HL-60/S4 treated with retinoic acid at 250 ng/mL for 4 days and 3 days (cell line): ENCODE data around the gene C19orf85.

Experiments used
- in situ Hi-C: fragments of 300-500 bp; cut with MboI; formaldehyde crosslinking; loops from 2 replicates; pipeline ENCODE4 v1.7.0; 2022; ENCODE audit warnings: low sequenced_read_pairs

The C19orf85 gene

DNA sequence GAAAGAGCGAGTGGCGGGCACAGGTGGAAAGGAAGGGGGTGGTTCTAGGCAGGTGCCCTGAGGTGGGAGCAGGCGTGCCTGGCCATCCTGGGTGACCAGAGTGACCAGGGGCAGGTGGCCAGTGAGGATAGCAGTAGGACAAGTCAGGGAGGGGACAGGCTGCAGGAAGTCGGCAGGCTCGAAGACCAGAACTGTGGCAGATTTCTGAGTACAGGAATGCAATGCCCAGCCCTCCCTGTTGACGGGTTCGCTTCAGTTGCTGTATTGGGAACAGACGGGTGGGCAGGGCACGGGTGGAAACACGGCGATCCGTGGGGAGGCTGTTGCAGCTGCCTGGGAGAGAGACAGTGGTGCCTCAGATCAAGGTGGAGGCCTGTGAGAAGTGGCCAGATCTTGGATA lies 13.8 kb upstream of the C19orf85 start:
- in situ Hi-C loops: no loop called here

DNA sequence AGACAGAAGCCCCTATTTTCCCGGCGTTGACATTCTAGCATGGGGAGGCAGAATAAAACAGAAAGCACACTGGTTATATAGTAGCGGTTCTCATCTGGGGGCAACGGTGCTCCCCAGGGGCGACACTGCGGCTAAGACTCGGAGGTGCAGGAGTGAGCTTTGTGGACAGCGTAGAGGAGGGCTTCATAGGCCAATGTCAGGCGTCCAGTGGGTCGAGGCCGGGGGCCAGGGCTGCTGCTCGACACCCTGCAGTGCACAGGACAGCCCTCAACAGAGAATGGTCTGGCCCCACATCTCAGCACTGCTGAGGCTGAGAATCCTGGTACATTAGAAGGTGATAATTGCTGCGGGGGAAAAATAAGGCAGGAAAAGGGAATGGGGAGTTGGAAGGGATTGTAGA lies 13.4 kb upstream of the C19orf85 start:
- in situ Hi-C loops: no loop called here

GRCh38 chr19:55476100-55476775 lies 11.7 kb upstream of the C19orf85 start, which contains the start of gene ZNF628:
TSS of gene ZNF628 (plus strand) at chr19:55476617. CDS start at chr19:55479911, 3,294 bp downstream.
- in situ Hi-C loops: no loop called here

DNA sequence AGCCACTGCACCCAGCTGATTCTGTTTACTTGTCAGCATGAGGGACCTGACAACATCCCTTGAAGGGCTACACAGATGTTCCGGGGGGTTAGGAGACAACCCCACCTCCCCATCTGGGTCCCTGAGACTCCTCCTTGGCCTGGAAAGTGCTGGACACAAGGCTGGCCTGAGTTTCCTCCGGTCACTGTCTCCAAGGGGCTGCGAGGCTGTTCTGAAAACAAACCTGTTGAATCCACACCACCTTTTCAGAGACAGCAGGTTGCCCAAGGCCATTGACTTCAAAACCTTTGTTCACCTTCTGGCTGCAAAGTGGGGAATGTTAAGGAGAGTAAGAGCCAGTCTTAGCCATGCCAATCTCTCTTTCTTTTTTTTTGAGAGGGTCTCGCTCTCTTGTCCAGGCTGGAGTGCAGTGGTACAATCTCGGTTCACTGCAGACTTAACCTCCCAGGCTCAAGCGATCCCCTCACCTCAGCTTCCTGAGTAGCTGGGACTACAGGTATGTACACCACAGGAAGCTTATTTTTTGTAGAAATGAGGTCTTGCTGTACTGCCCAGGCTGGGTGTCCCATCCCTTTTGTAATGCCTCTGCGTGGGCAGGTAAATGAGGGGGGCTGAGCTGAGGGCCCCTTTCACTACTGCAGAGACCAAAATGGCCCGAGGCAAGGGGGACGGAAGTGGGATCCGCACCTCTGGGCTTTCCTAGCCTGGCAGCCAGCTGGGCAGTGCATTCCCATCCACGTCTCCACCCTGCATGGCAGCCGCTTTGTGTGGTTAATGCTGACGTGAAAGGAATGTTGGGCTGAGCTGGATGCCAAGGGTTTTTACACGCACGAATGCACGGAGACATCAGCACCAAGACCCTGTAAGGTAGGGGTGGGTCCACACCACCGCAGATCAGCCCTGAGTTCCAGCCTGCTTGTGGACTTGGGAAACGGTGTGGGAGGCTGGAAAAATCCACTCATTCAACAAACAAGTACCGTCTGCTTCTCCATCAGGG lies 10.0 kb upstream of the C19orf85 start:
- in situ Hi-C loops: no loop called here

DNA sequence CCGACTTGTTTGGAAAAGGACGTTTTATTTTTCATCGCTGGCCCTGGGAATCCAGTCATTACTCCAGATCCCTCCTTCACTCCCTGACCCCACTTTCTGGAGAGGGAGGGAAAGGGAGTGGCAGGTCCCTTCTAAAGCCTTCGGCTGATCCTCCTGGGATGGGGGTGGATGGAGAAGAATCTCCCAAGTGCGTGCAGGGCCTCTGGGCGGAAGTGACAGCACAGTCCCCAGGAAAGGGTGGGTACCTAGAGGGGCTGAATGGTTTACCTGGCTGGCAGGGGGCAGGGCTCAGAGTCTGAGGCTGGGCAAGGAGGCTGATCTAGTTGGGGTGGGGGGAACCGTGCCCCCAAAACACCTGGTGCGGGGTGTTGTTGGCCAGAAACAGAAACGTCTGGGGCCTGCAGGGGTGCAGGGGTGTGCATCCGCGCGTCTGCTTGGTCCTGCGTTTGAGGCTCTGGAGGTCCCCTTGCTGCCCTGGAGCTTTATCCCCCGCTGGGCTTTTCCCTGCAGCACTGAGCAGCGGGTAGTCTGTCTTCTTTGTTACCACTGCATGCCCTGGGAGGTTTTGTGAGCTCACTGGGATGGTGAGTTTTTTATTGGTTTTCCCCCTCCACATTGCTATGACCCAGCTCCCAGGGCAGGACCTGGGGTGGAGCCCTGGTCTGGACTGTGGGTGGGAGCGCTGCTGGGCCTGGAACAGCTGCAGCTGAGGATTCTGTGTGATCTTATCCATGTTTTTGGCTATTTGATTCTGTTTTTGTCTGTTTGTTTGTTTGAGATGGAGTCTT lies 8.9 kb upstream of the C19orf85 start:
- in situ Hi-C loops: no loop called here

DNA sequence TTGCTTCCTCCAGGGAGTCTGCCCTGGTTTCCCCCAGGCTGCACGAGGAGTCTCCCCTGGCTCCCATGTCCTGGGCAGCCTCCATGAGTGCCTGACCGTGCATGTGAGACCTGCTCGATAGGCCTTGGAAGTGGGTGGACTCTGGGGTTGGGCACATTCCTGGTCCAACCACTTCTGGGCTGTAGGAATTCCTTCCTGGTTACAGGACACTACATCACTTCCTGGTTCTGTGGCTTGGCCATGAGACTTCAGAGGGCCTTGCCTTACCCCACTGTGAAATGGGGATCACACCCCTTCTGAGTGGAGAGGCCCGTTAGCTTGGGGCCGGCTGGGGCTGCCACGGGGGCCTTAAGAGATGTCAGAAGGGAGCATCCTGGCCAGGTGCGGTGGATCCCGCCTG lies 7.9 kb upstream of the C19orf85 start:
- in situ Hi-C loops: no loop called here

DNA sequence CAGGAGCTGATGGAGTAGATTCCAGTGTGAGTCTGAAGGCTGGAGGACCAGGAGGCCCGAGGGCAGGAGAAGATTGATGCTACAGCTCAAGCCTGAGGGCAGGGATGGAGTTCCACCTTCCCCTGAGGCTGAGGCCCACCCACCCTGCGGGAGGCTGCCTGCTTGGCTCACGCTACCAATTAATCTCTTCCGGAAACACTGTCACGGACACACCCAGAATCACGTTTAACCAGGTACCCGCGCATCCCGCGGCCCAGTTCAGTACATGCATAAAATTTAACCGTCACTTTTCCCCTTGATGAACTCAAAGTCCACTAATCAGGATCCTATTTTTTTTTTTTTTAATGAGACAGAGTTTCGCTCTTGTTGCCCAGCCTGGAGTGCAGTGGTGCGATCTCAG lies 6.7 kb upstream of the C19orf85 start:
- in situ Hi-C loops: no loop called here

DNA sequence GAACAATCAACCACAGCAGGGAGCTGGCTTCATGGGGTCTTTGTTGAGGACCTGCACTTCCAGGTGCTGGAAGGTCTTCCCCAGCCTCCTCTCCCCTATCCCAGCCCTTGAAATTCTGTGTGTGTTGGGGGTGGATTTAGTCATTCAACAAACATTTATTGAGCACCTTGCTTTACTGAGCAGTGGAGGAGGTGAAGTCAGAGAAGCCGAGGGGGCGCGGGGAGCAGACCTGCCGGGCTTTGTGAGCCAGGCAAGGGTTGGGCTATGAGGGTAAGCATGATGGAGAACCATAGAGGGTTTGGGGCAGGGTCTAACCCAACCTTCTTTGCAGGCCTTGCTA lies 3.5 kb upstream of the C19orf85 start:
- in situ Hi-C loops: no loop called here

GRCh38 chr19:55467236-55468053 lies 2.9 kb upstream of the C19orf85 start:
- in situ Hi-C loops: no loop called here

- in situ Hi-C loops: no loop called here
Measured at GRCh38 chr19:55466241-55466614, 1.7 kb upstream of the C19orf85 start.

DNA sequence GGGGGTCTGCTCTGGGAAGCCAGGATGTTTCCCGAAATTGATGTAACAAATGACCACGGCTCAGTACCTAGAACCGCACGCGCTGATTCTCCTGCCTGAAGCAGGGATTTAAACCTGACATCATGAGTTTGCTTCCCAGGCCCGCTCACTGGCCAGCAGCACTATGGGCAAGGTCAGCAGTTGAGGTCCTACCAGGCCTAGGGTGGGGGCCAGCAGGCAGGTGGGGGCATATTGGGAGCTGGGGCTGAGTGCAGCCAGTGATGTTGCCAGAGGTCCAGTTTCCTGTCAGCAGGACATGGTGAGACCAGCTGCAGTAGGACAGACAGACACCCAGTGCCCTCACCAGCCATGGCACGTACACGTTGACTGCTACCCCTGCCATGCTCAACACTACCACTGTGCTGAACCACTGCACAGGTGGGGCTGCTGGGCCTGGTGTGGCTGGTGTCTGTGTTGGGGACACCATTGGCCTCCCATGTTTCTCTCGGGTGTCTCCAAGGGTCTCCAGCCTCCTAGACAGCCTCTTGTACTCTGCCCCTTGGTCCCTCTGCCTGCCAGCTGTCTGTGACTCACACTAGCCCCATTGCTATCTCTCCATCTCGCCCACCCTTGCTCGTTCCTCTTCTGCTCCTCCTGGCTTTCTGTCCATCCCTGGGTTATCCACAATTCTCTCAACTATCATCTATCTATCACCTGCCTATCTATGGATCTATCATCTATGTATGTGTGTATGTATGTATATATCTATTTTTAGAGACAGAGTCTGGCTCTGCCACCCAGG lies 1.1 kb upstream of the C19orf85 start:
- in situ Hi-C loops: no loop called here

- in situ Hi-C loops: no loop called here
Measured at GRCh38 chr19:55464039-55464661, 401 bp downstream of the C19orf85 start.

- in situ Hi-C loops: no loop called here
Measured at GRCh38 chr19:55463583-55464031, 944 bp downstream of the C19orf85 start.

DNA sequence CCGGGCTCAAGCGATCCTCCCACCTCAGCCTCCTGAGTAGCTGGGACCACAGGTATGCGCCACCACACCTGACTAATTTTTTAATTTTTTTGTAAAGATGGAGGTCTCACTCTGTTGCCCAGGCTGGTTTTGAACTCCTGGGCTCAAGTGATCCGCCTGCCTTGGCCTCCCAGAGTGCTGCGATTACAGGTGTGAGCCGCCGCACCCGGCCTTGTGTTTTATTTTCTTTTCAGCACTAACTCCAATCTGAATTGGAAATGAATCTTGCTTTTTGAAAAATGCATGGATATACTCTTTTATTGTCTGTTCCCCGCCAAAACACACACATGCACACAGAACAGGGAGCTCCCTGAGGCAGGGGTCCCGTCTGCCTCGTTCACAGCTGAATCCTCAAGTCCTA lies 1.8 kb downstream of the C19orf85 start:
- in situ Hi-C loops: no loop called here

GRCh38 chr19:55461974-55462626 lies 2.5 kb downstream of the C19orf85 start:
- in situ Hi-C loops: no loop called here

GRCh38 chr19:55461259-55461973 lies 3.1 kb downstream of the C19orf85 start, which contains the start of gene ISOC2:
TSS of gene ISOC2 (minus strand) at chr19:55461642. CDS start at chr19:55456486, 5,156 bp downstream.
- in situ Hi-C loops: no loop called here

DNA sequence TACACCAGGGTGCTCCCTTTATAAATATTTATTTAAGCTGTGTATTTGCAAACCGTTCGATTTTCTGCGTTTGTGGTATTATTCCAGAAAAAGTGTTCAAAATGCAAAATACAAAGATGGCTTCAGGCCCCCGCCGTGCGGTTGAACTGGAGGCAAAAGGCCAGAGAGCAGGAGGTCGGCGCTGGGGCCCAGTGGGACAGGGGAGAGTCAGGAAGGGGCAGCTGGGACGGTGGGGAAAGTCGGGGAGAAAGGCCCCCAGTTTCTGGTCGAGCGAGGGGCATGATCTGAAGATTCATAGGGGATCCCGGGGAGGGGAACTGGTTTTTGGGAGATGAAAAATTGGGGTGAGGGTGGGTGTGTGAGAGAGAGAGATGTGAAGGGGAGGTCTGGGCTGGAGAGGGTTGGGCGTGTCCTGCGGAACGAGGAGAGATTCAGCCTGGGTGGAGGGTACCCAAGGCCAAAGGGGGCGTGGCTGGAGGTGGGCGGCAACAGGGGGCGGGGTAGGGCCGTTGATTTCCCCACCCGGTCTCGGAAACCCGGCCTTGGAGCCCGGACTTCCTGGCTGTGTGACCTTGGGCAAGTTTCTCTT lies 3.8 kb downstream of the C19orf85 start:
- in situ Hi-C loops: no loop called here
